ENCODE measurements around the gene LRRN4. TPM values are rescaled to one million over a fixed set of nuclear protein-coding genes. Genes with fewer than 3 reads are reported as not detected.

LRRN4 gene
- polyA plus RNA-seq, 4 donors, result 9.6 to 15.5 (median 11.6) TPM

Other genes with a start within 250 kb of the LRRN4 start
- 10 to 100 TPM in 1 of 4 donors, 1 to 10 TPM in 3; 2.2 to 10.3 (median 3.4) TPM for gene CHGB, start 142.6 kb downstream of the LRRN4 start, polyA plus RNA-seq (ENCODE audit: insufficient read length in 4 of 4)
- gene TRMT6, start 103.5 kb downstream of the LRRN4 start, polyA plus RNA-seq (ENCODE audit: insufficient read length in 4 of 4), result 10 to 100 TPM; 17.2 to 21.6 (median 20.1) TPM
- 10 to 100 TPM; 12.6 to 15.4 (median 14.7) TPM for gene MCM8, start 103.4 kb downstream of the LRRN4 start, polyA plus RNA-seq (ENCODE audit: insufficient read length in 4 of 4)
- 10 to 100 TPM; 82.2 to 97.6 (median 87.4) TPM for gene CRLS1, start 47.9 kb downstream of the LRRN4 start, polyA plus RNA-seq (ENCODE audit: insufficient read length in 4 of 4)
- 1 to 10 TPM; 3.0 to 5.6 (median 3.8) TPM for gene FERMT1, start 69.0 kb upstream of the LRRN4 start, polyA plus RNA-seq (ENCODE audit: insufficient read length in 4 of 4)